Cerebellar nuclear complex (tissue), 1 donor: ENCODE measurements around the gene RNF25.
A peak's percentile ranks its signal among the peaks of the same experiment; 100 is the strongest.
"Not testable (repeated sequence)": the region's sequence is repeated elsewhere in the genome, so short reads cannot be mapped to it uniquely, and the experiment has no call there.

Source experiments
- DNase-seq, 2 experiments: peaks; one replicate each; lab custom pipeline; 2025; lab: John Stamatoyannopoulos, UW

The RNF25 gene

GRCh38 chr2:218671654-218672566, at the start of gene RNF25, which contains the start of gene STK36:
TSS of gene RNF25 (minus strand) at chr2:218672002. CDS start at chr2:218671970, 32 bp downstream.
TSS of gene STK36 (plus strand) at chr2:218672086. CDS start at chr2:218672830, 744 bp downstream.
- DNase-seq: peak; percentile 10 to 80

- no peak for DNase-seq
Measured at GRCh38 chr2:218721488-218721887, 49.7 kb upstream of the RNF25 start.

- DNase-seq: no peak
Measured at GRCh38 chr2:218720048-218721041, 48.5 kb upstream of the RNF25 start.

GRCh38 chr2:218719457-218719856, 47.7 kb upstream of the RNF25 start:
- no peak for DNase-seq

GRCh38 chr2:218718058-218718457, 46.3 kb upstream of the RNF25 start:
- no peak for DNase-seq

GRCh38 chr2:218717262-218717661, 45.5 kb upstream of the RNF25 start:
- no peak for DNase-seq

GRCh38 chr2:218716070-218716469, 44.3 kb upstream of the RNF25 start:
- no peak for DNase-seq

- no peak for DNase-seq
Measured at GRCh38 chr2:218713922-218714321, 42.1 kb upstream of the RNF25 start.

- no peak for DNase-seq
Measured at GRCh38 chr2:218711550-218711929, 39.7 kb upstream of the RNF25 start.

- peak; percentile 81 to 92 for DNase-seq
Measured at GRCh38 chr2:218710687-218711549, 39.1 kb upstream of the RNF25 start, which contains the start of gene TTLL4. TSS of gene TTLL4 (plus strand) at chr2:218710835. CDS start at chr2:218737677, 26,842 bp downstream.

GRCh38 chr2:218710334-218710686, 38.5 kb upstream of the RNF25 start:
- DNase-seq: no peak

- no peak for DNase-seq
Measured at GRCh38 chr2:218709908-218710307, 38.1 kb upstream of the RNF25 start.

GRCh38 chr2:218708086-218708485, 36.3 kb upstream of the RNF25 start:
- DNase-seq: no peak

- no peak for DNase-seq
Measured at GRCh38 chr2:218703341-218703740, 31.5 kb upstream of the RNF25 start.

- DNase-seq: no peak
Measured at GRCh38 chr2:218701806-218702205, 30.0 kb upstream of the RNF25 start.

- no peak for DNase-seq
Measured at GRCh38 chr2:218698885-218699284, 27.1 kb upstream of the RNF25 start.

- DNase-seq: no peak
Measured at GRCh38 chr2:218694405-218695145, 22.8 kb upstream of the RNF25 start.

- no peak for DNase-seq
Measured at GRCh38 chr2:218691234-218691633, 19.4 kb upstream of the RNF25 start.

GRCh38 chr2:218687400-218688060, 15.7 kb upstream of the RNF25 start:
- not testable (repeated sequence) for DNase-seq

- DNase-seq: no peak
Measured at GRCh38 chr2:218680061-218680460, 8.3 kb upstream of the RNF25 start.
